HG03342 (cell line): ENCODE measurements around the gene ZFP36L1.

Experiments used
- ATAC-seq: cut with Tn5 transposase; IDR thresholded peaks from one replicate; pipeline ENCODE4 v1.9.1; 2021; ENCODE audit warnings: mild to moderate bottlenecking, moderate library complexity; ENCODE audit not compliant: unreplicated experiment

ZFP36L1 gene

DNA sequence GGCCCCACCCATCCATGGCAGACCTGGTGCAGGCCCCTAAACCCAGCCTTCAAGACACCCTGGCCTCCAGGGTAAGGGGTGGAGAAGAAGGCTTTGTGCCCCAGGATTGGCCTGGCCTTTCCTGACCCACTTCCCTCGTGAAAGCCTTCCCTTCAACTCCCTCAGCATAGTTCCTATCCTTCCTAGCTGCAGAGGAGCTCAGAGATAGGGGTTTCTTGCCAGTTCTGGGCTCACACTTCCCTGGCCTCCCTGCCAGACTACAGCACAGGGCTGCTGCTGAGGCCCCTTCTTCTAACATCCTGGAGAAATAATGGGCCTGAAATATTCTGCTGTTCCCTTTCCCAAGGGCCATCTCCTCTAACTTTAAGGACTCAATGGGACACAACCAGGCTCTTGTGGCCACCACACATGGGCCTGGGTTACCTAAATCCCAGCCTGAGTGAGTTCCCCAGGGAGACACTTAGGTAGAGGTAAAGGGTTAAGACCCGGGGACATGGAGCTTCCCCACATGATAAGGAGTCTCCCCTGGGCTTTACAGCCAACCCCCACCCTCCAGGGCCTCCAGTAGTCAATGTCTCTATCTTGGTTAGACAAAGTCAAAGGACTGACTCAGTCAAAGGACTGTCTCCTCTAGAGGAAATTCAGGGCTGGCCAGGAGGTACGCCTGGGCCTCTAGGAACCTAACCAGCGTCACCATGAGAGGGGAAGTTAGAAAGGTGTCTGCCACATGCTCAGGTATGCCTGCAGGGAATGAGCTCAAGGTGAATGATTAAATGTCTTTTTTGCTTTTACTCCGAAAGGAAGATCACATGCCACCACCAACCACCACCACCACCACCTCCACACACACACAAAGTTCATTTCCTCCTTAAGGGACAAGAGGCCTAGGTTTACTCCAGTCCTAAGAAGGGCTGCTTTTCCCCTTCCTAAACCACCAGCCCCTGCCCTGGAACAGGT lies 7.1 kb downstream of the ZFP36L1 start:
- ATAC-seq, result no peak

DNA sequence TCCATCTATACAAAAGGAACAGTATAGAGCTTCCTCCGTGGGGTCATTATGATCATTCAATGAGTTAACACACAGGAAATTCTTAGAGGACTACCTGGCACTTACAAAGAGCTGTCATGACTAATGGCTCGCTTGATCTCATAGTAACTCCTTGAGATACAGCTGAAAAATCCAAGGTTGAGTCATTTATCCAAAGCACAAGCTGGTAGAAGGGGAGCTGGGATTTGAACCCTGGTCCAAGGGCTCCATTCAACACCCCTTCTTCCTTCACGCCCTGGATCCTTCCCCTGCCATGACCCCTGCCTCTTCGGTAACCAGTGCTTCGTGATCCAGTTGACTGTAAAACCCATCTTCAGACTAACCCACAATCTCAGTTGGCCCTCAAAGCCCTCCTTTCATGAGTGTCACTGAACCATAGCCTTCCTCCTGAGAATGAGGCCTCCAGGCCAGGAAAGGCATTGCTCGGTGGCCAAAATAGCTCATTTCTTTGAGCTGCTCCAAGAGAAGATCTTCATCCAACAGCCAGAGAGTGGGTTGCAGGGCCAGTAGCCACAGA lies 7.8 kb downstream of the ZFP36L1 start:
- no peak for ATAC-seq

DNA sequence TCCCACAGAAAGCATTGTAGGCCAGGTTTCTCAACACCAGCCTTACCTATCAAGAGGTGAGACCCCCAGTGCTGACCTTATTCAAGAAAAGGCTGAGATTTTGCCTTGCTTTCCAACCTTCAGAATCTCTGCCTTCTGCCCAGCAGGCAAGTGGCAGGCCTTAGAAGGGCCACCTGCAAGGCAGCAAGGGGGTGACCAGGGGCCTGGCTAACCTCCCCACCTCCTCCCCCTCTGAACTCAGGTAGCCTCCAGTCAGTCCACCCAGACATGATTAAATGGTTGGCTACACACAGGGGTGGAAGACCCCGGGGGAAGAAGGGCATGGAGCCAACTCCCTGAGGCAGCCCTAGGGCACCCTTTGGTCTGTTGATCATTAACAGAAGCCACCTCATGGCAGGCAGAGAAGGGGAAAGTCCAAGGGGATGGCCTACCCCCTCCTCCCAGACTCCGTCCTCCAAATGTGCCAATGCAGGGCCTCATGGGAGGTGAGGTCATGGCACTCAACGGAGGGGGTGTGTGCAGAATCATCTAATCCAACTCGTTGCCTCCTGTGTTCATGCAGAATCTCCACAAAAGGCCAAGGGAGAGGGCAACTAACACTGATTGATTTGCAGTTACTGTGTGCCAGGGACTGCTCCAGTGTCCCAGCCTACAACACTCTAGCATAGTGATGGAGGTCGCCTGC lies 8.5 kb downstream of the ZFP36L1 start:
- no peak for ATAC-seq

DNA sequence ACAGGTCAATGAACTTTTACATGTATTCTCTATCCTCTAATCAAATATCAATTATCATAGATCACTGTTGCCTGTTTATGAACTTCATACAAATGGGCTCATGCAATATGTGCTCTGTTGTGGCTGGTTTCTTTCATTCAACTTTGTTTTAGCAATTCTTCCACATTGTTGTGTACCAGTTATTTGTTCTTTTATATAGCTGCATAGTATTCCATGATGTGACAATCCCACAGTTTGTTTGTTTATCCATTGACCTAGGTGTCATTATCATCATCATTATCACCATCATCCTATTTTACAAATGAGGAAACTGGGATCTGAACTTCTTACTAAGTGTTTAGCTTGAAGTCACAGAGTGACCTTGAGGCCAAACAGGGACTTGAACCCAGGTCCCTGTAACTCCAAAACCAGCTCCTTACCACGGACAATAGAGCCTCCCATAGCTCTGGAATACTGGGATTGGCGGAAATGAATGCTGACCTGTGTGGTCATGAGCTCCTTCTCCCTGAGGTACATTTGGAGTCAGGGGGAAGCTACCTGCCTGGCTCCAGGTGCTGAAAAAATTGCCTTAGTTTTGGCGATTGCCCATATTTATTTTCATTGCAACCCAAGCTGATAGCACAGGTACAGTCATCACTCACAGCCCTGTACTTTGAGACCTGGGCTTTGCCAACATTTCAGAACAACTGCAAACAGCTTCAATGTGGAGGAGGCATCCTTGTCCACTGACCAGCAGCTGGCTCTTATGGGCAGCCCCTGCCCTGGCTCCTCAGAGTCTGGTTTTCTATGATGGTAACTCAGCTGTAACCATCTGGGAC lies 9.2 kb downstream of the ZFP36L1 start:
- ATAC-seq, result no peak

DNA sequence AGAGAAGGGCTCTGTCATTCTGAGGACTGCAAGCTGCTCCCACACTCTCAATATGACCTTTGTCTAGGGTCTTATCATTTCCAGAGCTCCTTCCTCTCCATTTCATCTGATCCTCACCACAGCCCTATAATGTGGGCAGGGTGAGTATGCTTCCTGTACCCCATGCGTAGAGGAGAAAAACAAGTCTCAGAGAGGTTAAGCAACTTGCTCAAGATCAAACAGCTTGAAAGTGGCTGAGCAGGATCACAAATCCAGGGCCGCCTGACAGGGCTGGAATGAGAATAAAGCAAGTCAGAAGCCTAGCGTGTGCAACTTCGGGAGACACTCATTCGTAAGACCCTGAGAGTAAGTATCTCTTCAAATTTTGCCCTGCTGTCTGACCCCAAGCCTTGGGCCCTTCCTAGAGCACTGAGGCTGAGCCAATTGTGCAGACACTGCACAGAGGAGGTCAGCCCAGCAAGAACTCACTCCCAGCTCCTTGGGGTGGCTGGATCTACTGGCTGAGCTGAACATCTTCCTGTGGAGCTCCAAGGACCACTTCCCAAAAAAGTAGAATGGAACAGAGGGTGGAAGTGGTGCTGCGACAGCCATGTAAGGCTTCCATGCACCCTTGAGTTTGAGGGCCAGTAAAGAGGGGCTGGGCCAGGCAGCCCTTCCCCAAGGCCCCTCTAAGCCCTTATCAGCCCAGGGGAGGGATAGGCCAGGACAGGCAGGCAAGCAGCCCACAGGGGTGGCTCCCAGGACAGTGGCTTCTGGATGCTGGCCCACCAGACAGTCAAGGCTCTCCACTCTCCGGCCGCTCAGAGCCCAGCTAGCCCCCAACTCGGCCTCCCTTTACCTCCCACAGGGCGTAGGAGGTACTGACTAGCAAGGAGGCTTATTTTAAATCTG lies 10.5 kb downstream of the ZFP36L1 start:
- no peak for ATAC-seq

DNA sequence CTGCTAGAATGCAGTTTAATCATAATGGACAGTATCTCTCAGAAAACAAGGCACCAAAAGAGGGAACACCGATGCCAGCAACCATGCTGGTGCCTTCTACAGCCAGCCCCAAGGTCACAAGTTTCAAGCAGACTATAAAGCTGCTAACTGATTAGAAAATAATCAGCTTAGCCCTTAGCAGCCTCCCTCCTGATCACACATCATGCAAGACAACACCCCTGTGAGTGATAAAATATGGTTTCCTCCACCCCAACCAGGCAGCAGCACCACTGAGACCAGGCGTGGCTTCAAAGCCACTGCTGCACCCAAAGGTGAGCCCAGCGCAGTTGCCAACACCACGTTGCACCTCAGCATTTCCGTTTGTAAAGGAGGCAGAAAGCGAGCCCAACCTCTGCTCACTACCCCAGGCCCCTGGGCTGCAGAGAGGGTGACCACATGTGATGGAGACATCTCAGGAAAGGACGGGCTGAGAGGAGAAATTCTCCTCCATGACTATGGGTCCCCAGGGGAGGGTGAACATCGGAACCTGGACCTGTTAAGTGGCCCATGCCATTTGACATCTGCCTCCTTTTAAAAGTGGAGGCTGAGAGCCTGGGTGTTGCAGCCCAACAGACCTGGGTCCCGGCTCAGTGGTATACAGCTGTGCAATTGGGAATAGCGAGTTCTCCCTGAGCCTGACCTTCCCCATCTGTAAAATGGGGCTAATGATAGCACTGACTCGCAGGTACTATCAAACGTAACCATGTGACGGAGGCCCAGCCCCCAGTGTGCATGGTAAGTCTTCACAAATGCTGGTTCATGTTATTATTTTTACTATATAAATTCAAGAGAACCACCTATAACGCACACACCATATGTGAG lies 11.5 kb downstream of the ZFP36L1 start:
- ATAC-seq, result no peak

DNA sequence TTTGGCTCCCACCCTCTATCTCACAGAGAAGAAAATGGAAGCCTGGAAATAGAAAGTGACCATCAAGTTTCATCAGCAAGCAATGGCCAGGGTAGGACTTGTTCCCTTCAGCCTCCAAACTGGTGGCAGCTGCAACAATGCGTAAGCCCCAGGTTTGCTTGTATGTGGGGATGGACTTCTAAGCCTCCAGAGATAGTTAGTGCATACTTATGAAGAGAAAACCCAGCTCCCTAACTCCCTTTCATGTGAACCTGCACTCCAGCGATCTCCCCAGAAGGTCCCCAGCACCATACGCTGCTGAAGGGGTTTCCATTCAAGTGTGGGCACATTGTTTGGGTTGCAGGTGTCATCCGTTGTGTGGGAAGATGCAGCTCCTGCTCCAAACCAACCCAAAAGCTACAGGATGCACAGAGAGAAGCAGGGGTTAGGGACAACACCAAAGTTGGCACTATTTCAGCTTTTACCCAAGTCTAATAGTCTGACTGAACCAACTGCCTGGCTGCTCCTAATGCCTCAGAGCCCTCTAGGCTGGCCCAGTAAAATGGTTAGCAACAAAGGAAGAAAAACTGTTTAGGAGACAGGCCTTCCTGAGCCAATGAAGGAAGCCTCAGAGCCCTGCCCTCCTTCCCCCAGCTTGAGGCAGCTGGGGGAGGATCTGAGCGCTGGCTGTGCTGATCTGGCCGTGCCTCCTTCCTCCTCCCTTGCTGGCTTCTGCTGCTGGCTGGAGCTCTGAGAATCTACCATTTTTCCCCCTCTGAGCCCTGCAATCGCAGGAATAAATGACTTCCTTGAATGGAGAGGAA lies 12.3 kb downstream of the ZFP36L1 start:
- no peak for ATAC-seq

DNA sequence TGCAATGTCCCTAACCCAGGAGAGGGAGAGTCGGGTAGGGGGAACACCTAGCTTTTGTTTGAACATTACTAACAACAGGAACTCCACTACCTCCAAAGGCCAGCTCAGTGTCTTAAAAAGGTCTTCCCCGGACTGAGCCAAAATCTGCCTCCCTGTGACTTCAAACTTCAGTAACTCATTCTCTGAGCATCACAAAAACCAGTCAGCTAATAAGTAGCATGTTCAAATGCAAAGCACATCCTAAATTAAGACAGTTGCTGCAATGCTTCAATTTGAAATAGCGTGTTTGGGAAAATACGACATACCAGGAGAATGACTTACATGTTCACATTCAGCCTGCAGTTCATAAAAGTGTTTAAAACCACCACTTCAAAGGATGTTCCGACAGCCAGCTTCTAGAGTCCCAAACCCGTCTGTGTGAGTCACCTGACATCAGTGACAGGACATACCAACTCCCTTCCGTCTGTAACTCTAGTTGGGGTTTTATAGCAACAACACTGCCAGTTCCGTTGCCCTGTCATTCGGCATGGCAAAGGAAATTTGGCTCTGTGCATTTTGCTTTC lies 13.0 kb downstream of the ZFP36L1 start:
- no peak for ATAC-seq

DNA sequence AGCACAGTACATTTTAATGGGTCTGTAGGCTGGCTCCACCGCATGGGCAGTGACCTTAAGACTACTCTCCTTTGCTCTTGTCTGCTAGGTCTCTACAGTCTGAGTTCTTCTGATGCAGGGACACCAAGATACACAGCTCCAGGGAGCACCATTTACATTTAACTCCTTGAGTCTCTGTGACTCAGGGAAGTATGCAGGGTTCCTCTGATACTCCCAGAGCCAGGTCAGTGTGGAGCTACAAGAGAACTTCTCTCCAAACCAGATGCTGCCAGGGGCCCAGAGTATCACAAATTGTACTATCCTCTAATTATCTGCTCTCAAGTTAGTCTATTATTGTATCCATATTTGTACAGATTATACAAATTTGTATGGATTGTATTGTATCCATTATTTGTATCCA lies 15.2 kb downstream of the ZFP36L1 start:
- ATAC-seq, result no peak

DNA sequence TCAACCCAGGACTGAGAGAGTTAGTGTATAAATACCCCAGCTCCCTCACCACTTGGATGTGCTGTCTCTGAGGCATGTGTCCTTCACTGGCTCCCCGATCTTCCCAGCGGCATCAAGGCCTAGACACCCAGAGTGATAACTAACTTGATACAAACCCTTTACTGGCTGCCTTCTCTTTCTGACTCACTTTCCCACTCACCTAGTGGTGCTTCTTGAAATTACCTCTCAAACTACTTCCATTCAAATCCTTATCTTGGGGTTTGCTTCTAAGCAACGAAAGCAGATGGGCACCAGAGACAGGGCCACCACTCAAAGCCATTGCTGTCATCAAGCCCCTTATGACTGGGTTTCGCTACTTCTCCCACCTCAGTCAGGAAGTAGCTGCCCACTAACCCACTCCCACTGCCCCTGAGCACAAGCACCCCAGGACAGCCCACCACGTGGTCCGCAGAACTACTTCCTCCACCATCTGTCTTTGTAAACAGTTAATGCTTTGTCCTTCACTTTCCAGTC lies 17.2 kb downstream of the ZFP36L1 start:
- no peak for ATAC-seq

DNA sequence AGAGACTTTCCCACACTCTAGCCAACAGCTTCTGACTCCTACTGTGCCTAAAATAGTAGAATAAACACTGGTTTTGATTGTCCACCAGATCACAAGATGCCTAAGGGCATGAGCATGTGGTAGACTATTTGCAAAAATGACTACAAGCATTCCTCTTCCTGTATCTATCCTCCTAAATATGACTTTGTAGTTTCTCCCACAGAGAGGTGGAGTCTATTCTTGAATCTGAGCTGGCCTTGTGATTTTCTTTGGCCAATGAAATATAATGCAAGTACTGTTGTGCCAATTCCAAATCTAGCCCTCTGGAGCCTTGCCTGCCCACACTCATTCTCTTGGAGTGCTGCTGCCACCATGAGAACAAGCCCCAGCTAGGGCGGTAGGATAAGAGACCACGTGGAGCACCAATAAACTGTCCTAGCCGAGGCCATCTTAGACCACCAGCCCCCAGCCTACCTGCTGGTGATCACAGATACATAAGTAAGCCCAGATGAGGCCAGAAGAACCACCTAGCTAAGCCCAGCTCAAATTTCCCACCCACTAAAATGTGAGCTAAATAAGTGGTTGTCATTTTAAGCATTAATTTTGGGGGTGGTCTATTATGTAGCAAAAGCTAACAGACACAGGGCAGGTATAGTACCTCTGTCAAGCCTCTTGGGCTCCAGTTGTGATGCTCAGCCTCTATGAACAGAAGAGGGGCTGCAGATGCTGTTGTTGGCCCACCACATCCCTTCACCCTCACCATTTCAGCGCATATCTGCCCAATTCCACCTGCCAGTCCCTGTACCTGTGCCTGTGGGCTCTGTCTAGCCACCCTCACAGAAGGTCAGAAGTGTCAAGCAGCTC lies 17.9 kb downstream of the ZFP36L1 start:
- ATAC-seq, result no peak

DNA sequence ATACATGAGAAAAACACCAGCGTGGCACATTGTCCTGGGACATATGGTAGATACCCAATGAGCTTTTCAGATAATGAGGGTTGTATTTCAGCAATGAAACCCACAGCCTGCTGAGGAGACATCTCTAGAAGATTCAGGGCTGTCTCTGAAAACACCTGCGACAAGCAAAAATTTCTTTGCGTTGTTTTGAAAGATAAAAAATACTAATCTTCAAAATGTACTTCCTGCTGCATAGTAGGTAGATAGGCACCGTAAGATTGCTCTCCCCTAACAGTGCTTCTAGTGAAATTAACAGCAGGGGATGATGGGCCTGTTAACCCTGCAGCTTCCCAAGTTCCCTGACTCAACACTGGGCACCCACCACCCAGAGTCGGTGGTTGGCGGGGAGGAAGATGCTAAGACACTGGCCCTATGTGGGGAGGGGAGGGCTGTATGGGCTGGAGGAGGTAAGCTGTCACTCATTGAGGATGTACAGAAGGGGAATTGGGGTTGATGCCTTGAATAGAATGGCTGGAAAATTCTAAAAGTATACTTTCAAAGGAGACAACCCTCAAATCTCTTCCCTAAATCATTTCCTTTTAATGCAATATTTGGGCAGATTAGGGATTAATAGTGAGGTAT lies 20.0 kb downstream of the ZFP36L1 start:
- ATAC-seq, result no peak

DNA sequence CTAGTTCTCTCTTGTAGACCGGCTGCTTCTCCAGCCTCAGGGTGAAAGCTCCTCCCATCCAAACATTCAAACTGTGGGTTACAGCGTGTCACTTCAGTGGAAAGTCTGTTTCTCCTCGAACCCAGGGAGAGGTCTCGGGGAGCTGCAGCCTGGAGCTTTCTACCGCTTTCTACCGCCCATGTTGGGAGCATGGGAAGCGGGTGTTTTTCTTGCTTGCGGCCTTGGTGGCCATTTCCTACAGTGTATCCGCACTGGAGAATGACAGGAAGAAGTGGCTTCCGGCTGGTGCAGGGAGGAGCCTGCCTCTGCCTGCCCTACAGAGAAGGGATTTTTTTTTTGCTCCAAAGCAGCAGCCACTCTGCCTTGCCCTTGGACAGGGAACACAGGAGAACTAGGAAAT lies 21.2 kb downstream of the ZFP36L1 start:
- no peak for ATAC-seq

DNA sequence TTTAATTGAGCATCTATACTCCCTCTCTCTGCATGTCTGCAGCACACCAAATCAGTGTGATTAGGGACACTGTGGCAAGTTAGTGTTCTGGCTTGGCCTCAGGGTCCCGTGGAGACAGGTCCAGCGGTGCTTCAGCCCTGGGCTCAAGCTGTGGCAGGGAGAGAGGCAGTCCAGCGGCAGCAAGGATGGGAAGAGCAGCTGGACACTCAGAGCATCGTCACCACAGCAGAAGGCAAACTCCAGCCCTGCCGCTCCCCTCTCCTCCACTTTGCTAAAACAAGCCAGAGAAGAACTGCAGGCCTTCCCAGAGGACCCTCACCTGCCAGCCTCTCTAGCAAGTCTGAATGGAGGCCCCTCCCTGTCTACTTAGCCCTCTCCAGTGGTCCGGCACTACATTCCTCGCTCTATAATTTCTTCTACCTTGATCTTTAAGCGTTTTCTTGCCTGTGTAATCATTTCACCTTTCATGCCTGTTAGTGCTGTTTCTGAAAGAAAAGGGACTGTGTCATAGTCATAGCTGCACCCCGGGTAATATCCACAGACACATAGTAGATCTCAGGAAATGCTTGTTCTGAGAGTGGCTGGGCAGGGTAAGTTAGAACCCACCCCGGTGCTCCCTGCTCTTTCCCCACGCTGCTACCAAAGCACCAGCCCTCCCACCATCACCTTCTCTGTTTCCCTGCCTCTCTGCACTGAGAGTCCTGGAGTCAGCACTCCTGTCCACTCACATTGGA lies 22.1 kb downstream of the ZFP36L1 start:
- ATAC-seq, result no peak

DNA sequence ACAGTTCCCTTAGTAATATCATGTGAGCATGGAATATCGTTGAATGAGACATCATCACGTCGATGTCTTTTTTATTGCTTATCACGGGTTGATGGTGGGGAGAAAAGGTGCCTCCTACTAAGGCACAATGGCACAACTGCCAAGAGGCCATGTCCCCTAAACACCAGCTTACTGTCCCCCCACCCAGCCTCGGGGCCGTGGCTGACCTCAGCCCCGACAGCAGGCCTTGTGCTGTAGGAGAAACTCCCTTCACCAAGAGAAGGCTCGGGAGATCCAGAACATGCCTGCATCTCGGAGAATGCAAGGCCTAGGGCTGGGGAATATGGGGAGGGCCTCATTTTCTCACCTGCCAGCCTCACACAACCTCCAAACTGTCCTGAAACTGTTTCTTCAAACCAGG lies 22.8 kb downstream of the ZFP36L1 start:
- ATAC-seq, result no peak

DNA sequence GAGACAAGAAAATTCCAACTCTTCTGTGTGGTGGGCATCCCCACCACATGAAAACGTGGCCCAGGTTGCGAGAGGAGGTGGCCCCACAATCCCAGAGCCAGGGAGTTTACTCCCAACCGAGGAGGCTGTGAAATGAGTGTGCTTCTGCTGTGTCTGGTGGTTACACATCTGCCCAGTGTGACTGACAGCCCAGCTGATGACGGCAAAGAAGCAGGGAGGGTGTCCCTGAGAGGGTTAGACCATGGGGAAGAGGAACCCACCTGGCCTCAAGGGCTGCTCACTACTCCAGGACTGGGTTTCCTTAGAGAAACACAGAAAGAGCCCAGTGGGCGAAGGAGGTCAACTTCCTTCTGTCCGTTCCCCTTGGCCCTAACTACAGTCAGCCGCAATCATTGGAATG lies 24.6 kb downstream of the ZFP36L1 start:
- no peak for ATAC-seq
